ENCODE results near the gene HSPA1L.
"Not testable (repeated sequence)": the region's sequence is repeated elsewhere in the genome, so short reads cannot be mapped to it uniquely, and the experiment has no call there.

Gene HSPA1L

GRCh38 chr6:31817133-31817928 lies 2.2 kb upstream of the HSPA1L start:
- not testable (repeated sequence) for DNase-seq (ENCODE audit: low read depth in 2 of 3, low spot score in 1 of 3)

GRCh38 chr6:31814677-31815024 lies 432 bp downstream of the HSPA1L start:
- peak in 2 of 3 donors; percentile 60 to 68 for DNase-seq (ENCODE audit: low read depth in 2 of 3, low spot score in 1 of 3)

GRCh38 chr6:31813465-31813849 lies 1.6 kb downstream of the HSPA1L start:
- no peak for DNase-seq (ENCODE audit: low read depth in 2 of 3, low spot score in 1 of 3)

- DNase-seq (ENCODE audit: low read depth in 2 of 3, low spot score in 1 of 3) = no peak
These were observed 3.4 kb downstream of the HSPA1L start for GRCh38 chr6:31811645-31812044.

GRCh38 chr6:31808599-31808998 lies 6.5 kb downstream of the HSPA1L start:
- DNase-seq (ENCODE audit: low read depth in 2 of 3, low spot score in 1 of 3) = not testable (repeated sequence)

GRCh38 chr6:31806470-31807272 lies 8.4 kb downstream of the HSPA1L start, which contains the start of gene LSM2:
LSM2 (minus strand) TSS chr6:31806966; CDS start chr6:31806757, 209 bp downstream.
- peak; percentile 93 to 97 (median 97) for DNase-seq (ENCODE audit: low read depth in 2 of 3, low spot score in 1 of 3)

- DNase-seq (ENCODE audit: low read depth in 2 of 3, low spot score in 1 of 3) = no peak
These were observed 9.1 kb downstream of the HSPA1L start for GRCh38 chr6:31805939-31806469.

GRCh38 chr6:31801031-31801927 lies 13.8 kb downstream of the HSPA1L start:
- not testable (repeated sequence) for DNase-seq (ENCODE audit: low read depth in 2 of 3, low spot score in 1 of 3)

- DNase-seq (ENCODE audit: low read depth in 2 of 3, low spot score in 1 of 3) = no peak
These were observed 15.3 kb downstream of the HSPA1L start for GRCh38 chr6:31799781-31800180.

- no peak for DNase-seq (ENCODE audit: low read depth in 2 of 3, low spot score in 1 of 3)
These were observed 17.5 kb downstream of the HSPA1L start for GRCh38 chr6:31797588-31797987.

- no peak for DNase-seq (ENCODE audit: low read depth in 2 of 3, low spot score in 1 of 3)
These were observed 18.1 kb downstream of the HSPA1L start for GRCh38 chr6:31796993-31797385.

- DNase-seq (ENCODE audit: low read depth in 2 of 3, low spot score in 1 of 3) = peak; percentile 72 to 81 (median 77)
These were observed 19.3 kb downstream of the HSPA1L start, which contains the start of gene VARS1 for GRCh38 chr6:31795616-31796298. VARS1 (minus strand) TSS chr6:31795752; CDS start chr6:31795217, 535 bp downstream.

GRCh38 chr6:31794866-31795615 lies 20.0 kb downstream of the HSPA1L start:
- no peak for DNase-seq (ENCODE audit: low read depth in 2 of 3, low spot score in 1 of 3)

GRCh38 chr6:31794294-31794865 lies 20.7 kb downstream of the HSPA1L start:
- DNase-seq (ENCODE audit: low read depth in 2 of 3, low spot score in 1 of 3) = no peak

GRCh38 chr6:31793927-31794245 lies 21.2 kb downstream of the HSPA1L start:
- not testable (repeated sequence) for DNase-seq (ENCODE audit: low read depth in 2 of 3, low spot score in 1 of 3)

GRCh38 chr6:31792761-31793171 lies 22.3 kb downstream of the HSPA1L start:
- no peak for DNase-seq (ENCODE audit: low read depth in 2 of 3, low spot score in 1 of 3)

GRCh38 chr6:31792090-31792374 lies 23.1 kb downstream of the HSPA1L start:
- DNase-seq (ENCODE audit: low read depth in 2 of 3, low spot score in 1 of 3) = no peak

- no peak for DNase-seq (ENCODE audit: low read depth in 2 of 3, low spot score in 1 of 3)
These were observed 23.6 kb downstream of the HSPA1L start for GRCh38 chr6:31791324-31792089.

GRCh38 chr6:31785475-31785874 lies 29.6 kb downstream of the HSPA1L start:
- DNase-seq (ENCODE audit: low read depth in 2 of 3, low spot score in 1 of 3) = no peak
